Breast epithelium (tissue), 4 donors: ENCODE data around the gene ASTN2. TPM values are rescaled to one million over a fixed set of nuclear protein-coding genes. Genes with fewer than 3 reads are reported as not detected.

Experiments used
- DNase-seq, 2 donors: peaks; one replicate each; pipeline ENCODE4 v3.0.0-alpha.2; 2019; ENCODE audit warnings: low spot score in 2 of 2
- H3K27ac ChIP-seq, 2 donors: fragments of 200-600 bp; sonication (generic) in 1 of 2; one replicate each; pipeline ENCODE4 v1.5.1; 2016 to 2019; ENCODE audit warnings: mild to moderate bottlenecking in 1 of 2
- H3K27me3 ChIP-seq, 2 donors: fragments of 200-600 bp; sonication (generic) in 1 of 2; one replicate each; pipeline versions ENCODE4 v1.5.1 to v1.6.0; 2017 to 2019; ENCODE audit warnings: control low read depth in 1 of 2, mild to moderate bottlenecking in 1 of 2
- H3K36me3 ChIP-seq: fragments of 200-600 bp; one replicate; pipeline ENCODE4 v1.5.1; 2019
- H3K4me1 ChIP-seq, 2 donors: fragments of 200-600 bp; sonication (generic); one replicate each; pipeline ENCODE4 v1.5.1; 2016 to 2019; ENCODE audit warnings: control low read depth in 1 of 2
- H3K4me3 ChIP-seq, 3 donors: fragments of 200-600 bp; sonication (generic); 1 replicate in 2 of 3; 2 replicates in 1 of 3; pipeline ENCODE4 v1.5.1; 2016 to 2019; ENCODE audit warnings: mild to moderate bottlenecking in 3 of 3, moderate library complexity in 2 of 3
- H3K9me3 ChIP-seq, 2 donors: fragments of 200-600 bp; sonication (generic) in 1 of 2; one replicate each; pipeline ENCODE4 v1.5.1; 2016 to 2019; ENCODE audit warnings: control low read depth in 1 of 2
- CTCF ChIP-seq, 3 donors: fragments of 450-650 bp; IDR thresholded peaks; one replicate each; pipeline ENCODE4 v1.5.1; 2016 to 2017; ENCODE audit warnings: antibody characterized with exemption in 3 of 3, mild to moderate bottlenecking in 3 of 3, moderate library complexity in 3 of 3
- POLR2A ChIP-seq: fragments of 450-650 bp; IDR thresholded peaks from one replicate; pipeline ENCODE4 v1.6.1; 2016; ENCODE audit warnings: antibody characterized with exemption, mild to moderate bottlenecking, moderate library complexity
- POLR2AphosphoS5 ChIP-seq, 3 donors: sonication (generic); formaldehyde crosslinking; IDR thresholded peaks; one replicate each; pipeline ENCODE4 v1.6.1; 2017; ENCODE audit warnings: antibody characterized with exemption in 3 of 3
- intact Hi-C: fragments of 100-400 bp; cut with DNase I; formaldehyde crosslinking; loops from one replicate; pipeline ENCODE4 v1.15.1; 2023; ENCODE audit warnings: low total_unique reads
- total RNA-seq, 3 donors: library from RNA; depleted of rRNA; stranded (reverse); fragments of >200 nt; gene quantifications; one replicate each; pipeline ENCODE4 v1.1.0, GENCODE V29; 2016

Gene ASTN2
- total RNA-seq, 3 donors from 2014 or later = 9.1 to 13.8 (median 9.8) TPM

DNA sequence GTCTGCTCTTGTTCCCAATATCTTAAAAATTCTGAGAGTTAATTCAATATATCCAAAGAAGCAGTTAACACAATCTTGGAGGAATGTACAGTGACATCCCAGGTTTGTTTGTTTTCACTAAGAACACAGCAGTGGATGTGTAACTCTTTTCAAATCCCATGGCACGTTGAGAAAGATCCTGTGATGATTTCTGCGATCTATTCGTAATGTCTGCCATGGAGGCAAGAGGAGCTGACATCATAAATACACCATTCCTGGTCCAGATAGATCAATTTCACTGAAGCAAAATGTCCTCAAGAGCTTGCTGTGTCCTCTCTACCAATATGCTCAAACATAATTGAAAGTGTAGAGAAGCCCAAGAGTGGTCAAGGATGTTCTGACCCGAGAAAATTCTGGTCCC lies 980.5 kb downstream of the ASTN2 start:
- peaks cover 0 to 3% of the 10 kb centered on the region in 2 donors for H3K9me3 ChIP-seq
- DNase-seq = no peak
- no peak overlapping the region for H3K4me3 ChIP-seq
- H3K4me1 ChIP-seq = no peaks in the 10 kb centered on the region
- no peaks in the 10 kb centered on the region for H3K27me3 ChIP-seq
- no peaks in the 10 kb centered on the region for H3K36me3 ChIP-seq
- intact Hi-C loops = no loop called here
- no peak for TF ChIP-seq POLR2AphosphoS5 (IDR thresholded peaks at IDR 0.05)
- TF ChIP-seq POLR2A = no peak
- no peak for TF ChIP-seq CTCF (IDR thresholded peaks at IDR 0.05)
- H3K27ac ChIP-seq = no peak overlapping the region

DNA sequence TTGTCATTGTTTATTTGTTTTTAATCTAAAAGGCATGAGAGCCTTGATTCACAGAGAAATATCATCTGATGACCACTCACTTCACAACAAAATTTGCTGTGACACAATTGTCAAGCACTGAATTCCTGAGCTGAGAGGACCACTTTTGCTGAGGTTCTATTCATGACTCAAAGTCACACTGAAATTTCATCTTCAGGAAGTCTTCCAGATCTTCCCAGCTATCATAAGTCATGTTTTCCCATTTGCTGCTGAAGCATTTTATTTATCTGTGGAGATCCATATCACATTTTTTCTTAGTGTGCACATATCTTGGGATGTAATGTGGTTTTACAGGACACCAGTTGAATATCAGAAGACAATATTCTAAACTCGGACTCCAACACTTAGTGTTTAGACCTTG lies 982.8 kb downstream of the ASTN2 start:
- Histone ChIP-seq H3K4me3 (no peak overlapping the region), H3K9me3 (no peaks in the 10 kb centered on the region), H3K27me3 (no peaks in the 10 kb centered on the region), H3K4me1 (no peaks in the 10 kb centered on the region), H3K36me3 (no peaks in the 10 kb centered on the region), H3K27ac (no peak overlapping the region)
- intact Hi-C loops = no loop called here
- TF ChIP-seq POLR2AphosphoS5 (IDR thresholded peaks at IDR 0.05) (no peak), POLR2A (no peak), CTCF (IDR thresholded peaks at IDR 0.05) (no peak)
- DNase-seq = no peak

DNA sequence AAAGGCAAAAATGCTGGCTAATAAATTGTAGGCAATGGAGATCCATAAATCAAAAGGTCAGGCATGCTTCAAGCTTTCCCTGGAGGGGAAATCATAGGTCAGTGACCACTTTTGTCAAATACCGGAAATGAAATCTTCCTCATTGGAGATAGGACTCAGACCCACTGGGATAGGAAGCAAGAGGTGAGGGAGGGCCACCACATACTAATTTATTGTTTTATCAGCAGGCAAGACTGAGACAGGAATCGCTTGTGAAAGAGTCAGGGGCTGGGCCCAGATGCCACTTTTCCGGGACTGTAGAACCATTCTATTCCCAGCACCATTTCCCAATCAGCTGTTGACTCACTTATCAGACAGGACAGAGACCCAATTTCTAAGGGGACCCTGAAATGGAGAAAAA lies 984.0 kb downstream of the ASTN2 start:
- Histone ChIP-seq H3K27me3 (no peaks in the 10 kb centered on the region), H3K27ac (no peak overlapping the region), H3K4me1 (no peaks in the 10 kb centered on the region), H3K4me3 (no peak overlapping the region), H3K36me3 (no peaks in the 10 kb centered on the region), H3K9me3 (no peaks in the 10 kb centered on the region)
- no peak for TF ChIP-seq POLR2AphosphoS5 (IDR thresholded peaks at IDR 0.05)
- no peak for TF ChIP-seq POLR2A
- TF ChIP-seq CTCF (IDR thresholded peaks at IDR 0.05) = no peak
- intact Hi-C loops = no loop called here
- DNase-seq = no peak

DNA sequence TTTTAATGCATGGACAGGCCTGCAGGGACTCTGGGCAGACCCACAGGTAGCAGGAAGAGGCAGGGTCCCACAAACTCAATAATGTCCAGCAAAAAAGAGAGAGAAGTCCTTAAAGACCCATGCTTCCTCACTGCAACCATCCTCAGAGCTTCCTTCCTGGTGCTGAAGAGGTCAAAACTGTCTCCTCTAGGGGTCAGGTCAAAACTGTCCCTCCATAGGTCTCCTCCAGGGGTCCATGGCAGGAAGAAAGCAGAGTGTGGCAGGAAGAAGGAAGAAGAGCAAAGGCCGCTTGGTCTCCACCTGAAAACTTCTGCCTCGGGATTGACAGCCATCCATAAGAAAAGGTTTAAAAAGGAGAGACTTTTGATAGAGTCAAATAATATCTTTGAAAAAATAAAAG lies 989.6 kb downstream of the ASTN2 start:
- intact Hi-C loops = no loop called here
- no peaks in the 10 kb centered on the region for H3K27me3 ChIP-seq
- no peak overlapping the region for H3K4me3 ChIP-seq
- TF ChIP-seq POLR2A = no peak
- TF ChIP-seq CTCF (IDR thresholded peaks at IDR 0.05) = no peak
- no peak for TF ChIP-seq POLR2AphosphoS5 (IDR thresholded peaks at IDR 0.05)
- DNase-seq = no peak
- no peak overlapping the region for H3K27ac ChIP-seq
- H3K36me3 ChIP-seq = no peaks in the 10 kb centered on the region
- H3K9me3 ChIP-seq = no peaks in the 10 kb centered on the region
- H3K4me1 ChIP-seq = no peaks in the 10 kb centered on the region

DNA sequence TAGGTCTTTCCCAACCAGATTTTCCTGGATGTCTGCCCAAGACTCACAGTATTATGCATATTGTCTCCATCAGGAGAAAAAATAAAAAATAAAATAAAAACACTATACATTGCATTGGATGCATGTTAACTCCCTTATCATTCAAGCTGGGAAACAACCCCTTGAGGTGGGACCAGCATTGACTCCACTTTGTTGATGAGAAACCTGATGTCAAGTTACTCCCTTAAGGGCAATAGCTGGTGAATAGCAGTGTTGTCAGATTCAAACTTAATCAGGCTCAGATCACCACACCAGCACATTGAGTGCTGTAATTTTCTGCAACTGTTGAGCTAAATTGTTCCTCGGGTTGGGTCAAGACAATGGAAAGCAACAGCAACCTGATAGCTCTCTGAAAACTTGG lies 991.7 kb downstream of the ASTN2 start:
- intact Hi-C loops = no loop called here

More for the DNA sequence above, 991.7 kb downstream of the ASTN2 start:
- Histone ChIP-seq H3K27me3 (no peaks in the 10 kb centered on the region), H3K4me3 (no peak overlapping the region), H3K4me1 (no peaks in the 10 kb centered on the region), H3K9me3 (no peaks in the 10 kb centered on the region), H3K27ac (no peak overlapping the region), H3K36me3 (no peaks in the 10 kb centered on the region)
- no peak for DNase-seq
- no peak for TF ChIP-seq CTCF (IDR thresholded peaks at IDR 0.05)
- no peak for TF ChIP-seq POLR2AphosphoS5 (IDR thresholded peaks at IDR 0.05)
- no peak for TF ChIP-seq POLR2A
